OCI-LY7 (cell line): ENCODE data around the gene ALDOB. TPM values are rescaled to one million over a fixed set of nuclear protein-coding genes. Genes with fewer than 3 reads are reported as not detected.
A peak's percentile ranks its signal among the peaks of the same experiment; 100 is the strongest.

ENCODE experiments used
- BruUV-seq: library from RNA; stranded (reverse); fragments of 400-500 nt; replicated peaks from 2 replicates; lab custom pipeline; 2021; lab: Mats Ljungman, UMichigan
- CTCF ChIA-PET: fragments of 300-600 bp; sonication (Branson Sonifier 250); formaldehyde crosslinking; loops from one replicate; lab custom pipeline; 2022; ENCODE audit warnings: antibody characterized with exemption; ENCODE audit not compliant: unreplicated experiment; lab: Charles Lee
- POLR2A ChIA-PET: fragments of 300-600 bp; sonication (Branson Sonifier 250); formaldehyde crosslinking; loops from one replicate; lab custom pipeline; 2022; ENCODE audit warnings: antibody characterized with exemption; lab: Charles Lee
- DNase-seq: peaks from one replicate; pipeline ENCODE4 v3.0.0-alpha.2; 2015; ENCODE audit warnings: low spot score
- H2AFZ ChIP-seq: fragments of 200-600 bp; sonication (generic), shearing (Covaris generic); 2 replicates; pipeline ENCODE4 v1.6.1; 2014; ENCODE audit warnings: mild to moderate bottlenecking, antibody characterized with exemption, low read length, moderate library complexity
- H3K27ac ChIP-seq: fragments of 200-600 bp; sonication (generic); 2 replicates; pipeline ENCODE4 v1.5.1; 2014; ENCODE audit warnings: mixed run types, low read depth, mild to moderate bottlenecking, moderate library complexity, low read length, inconsistent platforms; ENCODE audit not compliant: poor library complexity, severe bottlenecking
- H3K36me3 ChIP-seq: fragments of 200-600 bp; sonication (generic); 2 replicates; pipeline ENCODE4 v1.6.1; 2014; ENCODE audit warnings: mild to moderate bottlenecking, antibody characterized with exemption, low read length, moderate library complexity, mixed read lengths; ENCODE audit not compliant: insufficient read depth
- H3K4me1 ChIP-seq: fragments of 200-600 bp; sonication (generic); 2 replicates; pipeline ENCODE4 v1.5.1; 2014; ENCODE audit warnings: mild to moderate bottlenecking, low read length; ENCODE audit not compliant: insufficient read depth, poor library complexity, severe bottlenecking
- H3K4me2 ChIP-seq: fragments of 200-600 bp; sonication (generic); 2 replicates; pipeline ENCODE4 v1.6.1; 2014; ENCODE audit warnings: mild to moderate bottlenecking, low read length
- H3K4me3 ChIP-seq: fragments of 200-600 bp; sonication (generic); 2 replicates; pipeline ENCODE4 v1.5.1; 2014; ENCODE audit warnings: mild to moderate bottlenecking, low read depth, low read length; ENCODE audit not compliant: poor library complexity, severe bottlenecking
- H3K79me2 ChIP-seq: fragments of 200-600 bp; sonication (generic); 2 replicates; pipeline ENCODE4 v1.6.1; 2016; ENCODE audit warnings: low read depth, mild to moderate bottlenecking, low read length, moderate library complexity, mixed read lengths; ENCODE audit not compliant: insufficient read depth
- H3K9me2 ChIP-seq: fragments of 200-600 bp; sonication (generic); 2 replicates; pipeline ENCODE4 v1.6.1; 2016; ENCODE audit warnings: mild to moderate bottlenecking, low read length, mixed read lengths; ENCODE audit not compliant: insufficient read depth
- H3K9me3 ChIP-seq: fragments of 200-600 bp; sonication (generic); 2 replicates; pipeline ENCODE4 v1.6.1; 2014; ENCODE audit warnings: mild to moderate bottlenecking, mixed run types, low read length, mixed read lengths
- H4K20me1 ChIP-seq: fragments of 200-600 bp; sonication (generic); 2 replicates; pipeline ENCODE4 v1.6.1; 2014; ENCODE audit warnings: mild to moderate bottlenecking, antibody characterized with exemption, low read length, moderate library complexity, mixed read lengths; ENCODE audit not compliant: insufficient read depth
- EZH2phosphoT487 ChIP-seq: fragments of 200-600 bp; sonication (generic); IDR thresholded peaks from 2 replicates; pipeline ENCODE4 v1.6.1; 2018; ENCODE audit warnings: low read depth, borderline replicate concordance, mild to moderate bottlenecking, mixed run types, antibody characterized with exemption, low read length, moderate library complexity, mixed read lengths
- intact Hi-C: fragments of 100-400 bp; cut with micrococcal nuclease; formaldehyde crosslinking; loops from one replicate; pipeline ENCODE4 v1.10.0; 2022; ENCODE audit not compliant: unreplicated experiment
- total RNA-seq, 2 experiments: library from RNA; depleted of rRNA in 1 of 2; stranded (reverse); fragments of >200 nt in 1 of 2; shearing (Covaris generic) in 1 of 2; gene quantifications; 2 replicates each; pipeline ENCODE4 v1.2.3, GENCODE V29; 2014 to 2022
- TF ChIP-seq, protein P1 (sequence below): fragments of 200-600 bp; sonication (generic); conservative IDR thresholded peaks from 2 replicates; pipeline ENCODE4 v1.5.1; 2014; ENCODE audit warnings: mild to moderate bottlenecking, antibody characterized with exemption, low read length, moderate library complexity, mixed read lengths

The ALDOB gene
- total RNA-seq, 2 experiments from 2014 or later: not detected

DNA sequence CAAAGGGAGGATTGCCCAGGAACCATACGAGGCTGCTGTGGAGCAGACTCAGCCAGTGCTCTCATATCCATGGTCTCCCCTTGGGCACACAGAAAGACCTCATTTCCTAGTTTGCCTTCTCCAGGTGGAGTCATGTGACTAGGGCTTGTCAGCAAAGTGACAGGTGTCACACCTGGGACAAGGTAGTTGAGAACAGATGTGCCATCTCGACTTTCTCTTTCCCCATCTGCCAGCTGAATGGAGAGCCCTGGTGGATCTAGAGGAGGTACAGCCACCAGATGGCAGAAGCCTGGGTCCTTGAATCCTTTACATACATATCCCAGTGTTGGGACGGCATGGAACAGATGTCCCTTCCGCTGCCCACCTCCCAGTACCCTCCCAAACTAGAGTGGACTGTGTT, 42.9 kb upstream of the ALDOB start:
- Histone ChIP-seq H4K20me1 (no peaks in the 10 kb centered on the region), H3K9me2 (no peaks in the 10 kb centered on the region), H3K4me3 (no peak overlapping the region), H3K79me2 (no peaks in the 10 kb centered on the region), H3K9me3 (no peaks in the 10 kb centered on the region), H3K4me1 (no peaks in the 10 kb centered on the region), H3K27ac (no peak overlapping the region), H3K4me2 (no peak overlapping the region), H3K36me3 (no peaks in the 10 kb centered on the region), H2AFZ (no peak overlapping the region)
- TF ChIP-seq, protein P1, sequence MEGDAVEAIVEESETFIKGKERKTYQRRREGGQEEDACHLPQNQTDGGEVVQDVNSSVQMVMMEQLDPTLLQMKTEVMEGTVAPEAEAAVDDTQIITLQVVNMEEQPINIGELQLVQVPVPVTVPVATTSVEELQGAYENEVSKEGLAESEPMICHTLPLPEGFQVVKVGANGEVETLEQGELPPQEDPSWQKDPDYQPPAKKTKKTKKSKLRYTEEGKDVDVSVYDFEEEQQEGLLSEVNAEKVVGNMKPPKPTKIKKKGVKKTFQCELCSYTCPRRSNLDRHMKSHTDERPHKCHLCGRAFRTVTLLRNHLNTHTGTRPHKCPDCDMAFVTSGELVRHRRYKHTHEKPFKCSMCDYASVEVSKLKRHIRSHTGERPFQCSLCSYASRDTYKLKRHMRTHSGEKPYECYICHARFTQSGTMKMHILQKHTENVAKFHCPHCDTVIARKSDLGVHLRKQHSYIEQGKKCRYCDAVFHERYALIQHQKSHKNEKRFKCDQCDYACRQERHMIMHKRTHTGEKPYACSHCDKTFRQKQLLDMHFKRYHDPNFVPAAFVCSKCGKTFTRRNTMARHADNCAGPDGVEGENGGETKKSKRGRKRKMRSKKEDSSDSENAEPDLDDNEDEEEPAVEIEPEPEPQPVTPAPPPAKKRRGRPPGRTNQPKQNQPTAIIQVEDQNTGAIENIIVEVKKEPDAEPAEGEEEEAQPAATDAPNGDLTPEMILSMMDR: 0 out of 2 replicates have a peak, but pooled peaks have one; percentile 13
- no peak for TF ChIP-seq EZH2phosphoT487
- no peak for DNase-seq
- ChIA-PET POLR2A (interaction anchor here (1.0 kb wide), 1 partner anchor 10 kb away, joined by 4 read pairs; no protein-coding TSS in a partner anchor), CTCF (no interaction called here)
- BruUV-seq: no TSS peak
- intact Hi-C loops: no loop called here

DNA sequence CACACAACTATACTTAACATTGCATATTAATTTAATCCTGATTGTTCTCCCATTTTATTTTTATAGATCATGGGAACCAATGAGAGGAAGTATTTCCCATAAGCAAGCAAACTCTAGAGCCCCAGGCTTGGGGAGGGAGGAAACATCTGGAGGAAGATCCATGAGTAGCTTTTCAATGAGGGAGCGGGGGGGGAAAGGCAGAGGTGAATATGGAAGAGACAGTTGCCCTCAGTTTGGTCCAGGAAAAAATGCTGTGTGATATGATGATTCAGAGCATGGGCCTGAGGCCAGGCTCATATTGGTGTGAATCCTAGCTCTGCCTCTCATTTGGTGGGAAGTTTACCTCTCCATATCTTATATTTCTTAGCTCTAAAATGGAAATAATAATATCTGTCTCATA, 42.2 kb upstream of the ALDOB start:
- Histone ChIP-seq H3K79me2 (no peaks in the 10 kb centered on the region), H3K4me1 (no peaks in the 10 kb centered on the region), H3K9me3 (no peaks in the 10 kb centered on the region), H2AFZ (no peak overlapping the region), H3K27ac (no peak overlapping the region), H3K4me3 (no peak overlapping the region), H3K4me2 (no peak overlapping the region), H3K36me3 (no peaks in the 10 kb centered on the region), H3K9me2 (no peaks in the 10 kb centered on the region), H4K20me1 (no peaks in the 10 kb centered on the region)
- CTCF ChIA-PET: interaction anchor here (0.6 kb wide), 1 partner anchor 102 kb away, joined by 3 read pairs; no protein-coding TSS in a partner anchor
- DNase-seq: no peak
- no peak for TF ChIP-seq EZH2phosphoT487
- TF ChIP-seq, protein P1: no peak
- intact Hi-C loops: no loop called here
- no TSS peak for BruUV-seq
- POLR2A ChIA-PET: interaction anchor here (0.6 to 1.0 kb wide), 3 partner anchors 9 to 1808 kb away, joined by 3 to 4 read pairs (median 3); no protein-coding TSS in a partner anchor

DNA sequence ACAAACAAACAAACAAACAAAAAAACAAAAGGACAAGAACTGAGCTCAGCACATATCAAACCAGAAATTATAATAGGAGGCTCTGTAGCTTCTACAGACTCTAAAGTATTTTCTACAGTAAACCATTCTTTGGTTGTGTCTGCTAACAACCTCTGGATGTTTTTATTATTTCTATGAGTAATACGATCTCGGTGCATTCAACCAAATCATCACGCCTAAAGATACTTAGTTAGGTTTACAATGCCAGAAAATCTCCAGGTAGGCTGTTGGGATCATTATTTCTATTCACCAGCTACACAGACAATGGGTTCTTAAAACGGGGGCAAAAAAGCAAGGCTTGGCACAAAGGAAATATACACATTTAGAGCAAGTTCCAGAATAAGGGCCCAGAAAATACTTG, 41.6 kb upstream of the ALDOB start:
- ChIA-PET POLR2A (interaction anchor here (0.6 to 1.0 kb wide), 2 partner anchors 8 to 1809 kb away, joined by 3 to 4 read pairs; no protein-coding TSS in a partner anchor), CTCF (interaction anchor here (0.6 kb wide), 1 partner anchor 102 kb away, joined by 3 read pairs; no protein-coding TSS in a partner anchor)
- no peak overlapping the region for H3K27ac ChIP-seq
- H3K4me3 ChIP-seq: no peak overlapping the region
- no peaks in the 10 kb centered on the region for H3K9me2 ChIP-seq
- H2AFZ ChIP-seq: no peak overlapping the region
- DNase-seq: no peak
- no TSS peak for BruUV-seq
- H3K36me3 ChIP-seq: no peaks in the 10 kb centered on the region
- H3K9me3 ChIP-seq: no peaks in the 10 kb centered on the region
- no peaks in the 10 kb centered on the region for H4K20me1 ChIP-seq
- no peak for TF ChIP-seq EZH2phosphoT487
- TF ChIP-seq, protein P1: no peak
- H3K79me2 ChIP-seq: no peaks in the 10 kb centered on the region
- no peaks in the 10 kb centered on the region for H3K4me1 ChIP-seq
- intact Hi-C loops: no loop called here
- H3K4me2 ChIP-seq: no peak overlapping the region
